ENCODE results near the gene ACSL1.

- no peak for TF ChIP-seq CTCF (conservative IDR thresholded peaks at IDR 0.05; ENCODE audit: low read length)
- TF ChIP-seq EZH2phosphoT487 (IDR thresholded peaks at IDR 0.05; ENCODE audit: borderline replicate concordance, low read depth, low read length) = no peak
Measured at GRCh38 chr4:184715526-184715925, 110.2 kb downstream of the ACSL1 start.

All from OCI-LY7 (cell line).